Panc1 (cell line): ENCODE measurements around the gene P2RX3.

ENCODE experiments used
- CTCF ChIP-seq: fragments of 450-650 bp; IDR thresholded peaks from 2 replicates; pipeline ENCODE4 v1.5.1; 2017; ENCODE audit warnings: mild to moderate bottlenecking
- POLR2AphosphoS5 ChIP-seq: IDR thresholded peaks from 2 replicates; pipeline ENCODE4 v1.6.1; 2012; ENCODE audit warnings: mild to moderate bottlenecking, low read depth, low read length, moderate library complexity
- TCF7L2 ChIP-seq: IDR thresholded peaks from 2 replicates; pipeline ENCODE4 v1.6.1; 2011; ENCODE audit warnings: mild to moderate bottlenecking, low read depth, low read length, inconsistent platforms

- TF ChIP-seq CTCF, result no peak
- TF ChIP-seq POLR2AphosphoS5, result no peak
- no peak for TF ChIP-seq TCF7L2
Observed at GRCh38 chr11:57348636-57349313, 10.6 kb downstream of the P2RX3 start.
